ENCODE data around the gene GRIN2D.
"Not testable (repeated sequence)": the region's sequence is repeated elsewhere in the genome, so short reads cannot be mapped to it uniquely, and the experiment has no call there.

Gene GRIN2D

DNA sequence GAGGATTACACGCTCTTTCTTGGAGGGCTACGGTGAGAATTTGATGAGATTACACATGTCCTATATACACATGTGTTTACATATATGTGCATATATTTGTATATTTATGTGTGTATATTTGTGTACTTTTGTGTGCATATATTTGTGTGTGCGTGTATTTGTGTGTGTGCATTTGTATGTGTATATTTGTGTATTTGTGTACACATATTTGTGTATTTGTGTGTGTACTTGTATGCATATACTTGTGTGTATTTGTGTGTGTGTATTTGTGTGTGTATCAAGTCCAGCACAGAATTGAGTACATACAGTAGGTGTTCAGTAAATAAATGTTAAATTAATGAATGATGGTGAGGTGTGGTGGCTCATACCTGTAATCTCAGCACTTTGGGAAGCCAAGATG is 31.6 kb upstream of the GRIN2D start:
- no peak for DNase-seq (ENCODE audit: low read depth)
- Histone ChIP-seq H3K27me3 (replicated peaks; ENCODE audit: control insufficient read depth, insufficient read depth, low read length) (no peaks in the 10 kb centered on the region), H3K4me1 (ENCODE audit: control insufficient read depth, insufficient read depth, low read length) (peaks cover 4% of the 10 kb centered on the region), H3K36me3 (ENCODE audit: control insufficient read depth, insufficient read depth, low read length, severe bottlenecking) (peaks cover 3% of the 10 kb centered on the region), H3K9me3 (ENCODE audit: control insufficient read depth, low read length) (no peaks in the 10 kb centered on the region), H3K9ac (ENCODE audit: low read length) (no peak overlapping the region), H3K4me3 (ENCODE audit: low read length) (no peak overlapping the region)

- peak; percentile 97 for DNase-seq (ENCODE audit: low read depth)
- no peaks in the 10 kb centered on the region for H3K9me3 ChIP-seq (ENCODE audit: control insufficient read depth, low read length)
- H3K4me3 ChIP-seq (ENCODE audit: low read length), result peak overlapping the region; percentile 97
- peak overlapping the region; percentile 99 for H3K9ac ChIP-seq (ENCODE audit: low read length)
- H3K36me3 ChIP-seq (ENCODE audit: control insufficient read depth, insufficient read depth, low read length, severe bottlenecking), result peaks cover 3% of the 10 kb centered on the region
- H3K4me1 ChIP-seq (ENCODE audit: control insufficient read depth, insufficient read depth, low read length), result peaks cover 4% of the 10 kb centered on the region
- no peaks in the 10 kb centered on the region for H3K27me3 ChIP-seq (replicated peaks; ENCODE audit: control insufficient read depth, insufficient read depth, low read length)
Observed at GRCh38 chr19:48362716-48363499, 30.6 kb upstream of the GRIN2D start.

DNA sequence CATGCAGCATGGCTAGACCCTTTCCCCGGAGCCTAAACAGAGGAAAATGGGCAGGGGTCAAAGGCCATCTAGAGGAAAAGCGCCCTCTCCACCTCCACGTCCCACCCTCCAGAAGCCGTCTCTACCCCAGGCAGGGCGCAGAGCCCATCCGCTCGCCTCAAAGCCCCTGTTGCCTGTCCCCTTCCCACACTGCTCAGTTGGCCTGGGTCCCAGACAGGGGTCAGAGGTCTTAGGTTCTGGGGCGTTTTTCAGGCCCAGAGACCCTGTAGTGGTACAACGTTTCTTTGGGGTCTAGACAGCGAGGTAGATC is 30.0 kb upstream of the GRIN2D start:
- Histone ChIP-seq H3K4me1 (ENCODE audit: control insufficient read depth, insufficient read depth, low read length) (peaks cover 4% of the 10 kb centered on the region), H3K4me3 (ENCODE audit: low read length) (peak overlapping the region; percentile 97), H3K9me3 (ENCODE audit: control insufficient read depth, low read length) (no peaks in the 10 kb centered on the region), H3K27me3 (replicated peaks; ENCODE audit: control insufficient read depth, insufficient read depth, low read length) (no peaks in the 10 kb centered on the region), H3K9ac (ENCODE audit: low read length) (peak overlapping the region; percentile 99), H3K36me3 (ENCODE audit: control insufficient read depth, insufficient read depth, low read length, severe bottlenecking) (peaks cover 3% of the 10 kb centered on the region)
- no peak for DNase-seq (ENCODE audit: low read depth)

DNA sequence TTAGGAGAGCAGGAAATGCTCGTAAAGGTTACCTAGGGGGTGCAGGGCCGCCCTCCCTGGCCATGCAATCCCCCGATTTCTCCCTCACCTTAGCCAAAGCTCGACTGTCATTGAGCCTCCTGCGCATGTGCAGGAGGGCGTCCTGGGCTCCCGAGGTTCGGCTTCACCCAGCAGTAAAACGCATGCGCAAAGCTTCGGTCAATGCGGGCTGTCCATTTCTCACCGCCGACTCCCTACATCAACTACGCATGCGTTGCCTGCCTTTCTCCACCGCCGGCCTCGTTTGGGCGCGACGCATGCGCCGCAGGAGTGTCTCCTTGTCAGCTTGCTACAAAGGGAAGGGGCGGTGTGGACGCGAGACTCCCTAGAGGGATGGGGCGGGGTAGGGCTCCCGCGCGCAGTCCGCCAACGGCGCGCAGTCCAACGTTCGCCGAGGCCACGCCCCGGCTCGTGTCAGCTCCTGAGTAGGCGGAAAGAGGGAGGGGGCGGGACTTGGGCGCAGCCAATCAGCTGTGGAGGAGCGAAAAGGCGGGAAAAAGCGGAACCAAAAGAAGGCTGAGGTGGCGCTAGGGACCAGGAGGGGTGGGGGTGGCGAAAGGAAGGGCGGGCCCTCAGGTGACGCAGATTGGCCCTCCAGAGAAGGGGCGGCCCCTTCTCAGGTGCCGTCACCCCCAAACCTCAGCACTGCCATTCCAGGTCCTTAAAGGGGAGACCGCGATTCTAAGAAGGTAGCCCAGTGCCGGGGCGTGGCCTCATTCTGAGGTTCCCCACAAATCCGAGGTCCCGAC is 29.5 kb upstream of the GRIN2D start, which contains the start of the genes SYNGR4 and TMEM143:
Gene SYNGR4, plus strand, starts transcription at position 558 of the 788 bp plus-strand sequence. CDS start 1,476 bp downstream, outside the sequence.
Gene TMEM143, minus strand, starts transcription at position 131 of the 788 bp plus-strand sequence. Its CDS starts 20 bp downstream, at position 111.
- H3K36me3 ChIP-seq (ENCODE audit: control insufficient read depth, insufficient read depth, low read length, severe bottlenecking), result peaks cover 3% of the 10 kb centered on the region
- no peaks in the 10 kb centered on the region for H3K9me3 ChIP-seq (ENCODE audit: control insufficient read depth, low read length)
- DNase-seq (ENCODE audit: low read depth), result peak; percentile 100
- H3K4me1 ChIP-seq (ENCODE audit: control insufficient read depth, insufficient read depth, low read length), result peaks cover 4% of the 10 kb centered on the region
- no peaks in the 10 kb centered on the region for H3K27me3 ChIP-seq (replicated peaks; ENCODE audit: control insufficient read depth, insufficient read depth, low read length)
- H3K9ac ChIP-seq (ENCODE audit: low read length), result peak within 1 kb of the TSS; percentile 99
- peak within 1 kb of the TSS; percentile 97 for H3K4me3 ChIP-seq (ENCODE audit: low read length)

DNA sequence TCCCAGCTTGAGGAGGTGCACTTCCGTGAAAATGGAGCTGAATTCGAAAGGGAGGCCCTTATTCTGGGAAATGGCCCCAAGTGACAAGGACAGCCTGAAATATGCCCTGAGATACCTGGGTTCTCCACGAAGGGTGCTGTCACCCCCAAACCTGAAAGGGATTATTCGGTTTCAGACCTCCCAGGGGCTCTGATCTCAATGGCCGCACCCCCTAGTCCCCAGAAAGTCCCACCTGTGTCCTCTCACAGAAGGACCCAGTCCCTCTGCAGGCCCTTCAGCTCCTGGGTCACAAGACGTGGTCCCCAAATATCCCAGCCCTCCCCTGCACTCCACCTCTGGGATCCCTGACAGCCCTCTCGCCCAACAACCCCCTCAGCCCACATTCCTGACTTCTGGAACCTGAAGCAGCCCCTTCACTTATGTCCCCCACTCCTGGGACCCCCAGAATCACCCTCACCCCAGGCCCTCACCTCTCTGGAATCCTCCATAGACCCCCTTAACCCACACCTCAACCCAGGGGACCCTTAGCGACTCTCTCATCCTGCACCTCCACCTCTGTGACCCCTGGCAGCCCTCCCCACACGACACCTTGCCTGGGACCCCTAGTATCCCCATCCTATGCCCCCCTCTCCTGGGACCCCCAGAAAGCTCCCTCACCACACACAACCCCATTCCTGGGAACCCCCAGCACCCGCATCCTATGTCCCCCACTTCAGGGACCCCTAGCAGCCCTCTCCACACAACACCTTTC is 28.7 kb upstream of the GRIN2D start:
- H3K27me3 ChIP-seq (replicated peaks; ENCODE audit: control insufficient read depth, insufficient read depth, low read length), result no peaks in the 10 kb centered on the region
- no peak for DNase-seq (ENCODE audit: low read depth)
- H3K4me3 ChIP-seq (ENCODE audit: low read length), result peak overlapping the region; percentile 97
- peak overlapping the region; percentile 51 for H3K9ac ChIP-seq (ENCODE audit: low read length)
- H3K9me3 ChIP-seq (ENCODE audit: control insufficient read depth, low read length), result no peaks in the 10 kb centered on the region
- peaks cover 4% of the 10 kb centered on the region for H3K4me1 ChIP-seq (ENCODE audit: control insufficient read depth, insufficient read depth, low read length)
- H3K36me3 ChIP-seq (ENCODE audit: control insufficient read depth, insufficient read depth, low read length, severe bottlenecking), result peaks cover 2% of the 10 kb centered on the region

- no peaks in the 10 kb centered on the region for H3K27me3 ChIP-seq (replicated peaks; ENCODE audit: control insufficient read depth, insufficient read depth, low read length)
- no peaks in the 10 kb centered on the region for H3K36me3 ChIP-seq (ENCODE audit: control insufficient read depth, insufficient read depth, low read length, severe bottlenecking)
- no peak for DNase-seq (ENCODE audit: low read depth)
- H3K4me1 ChIP-seq (ENCODE audit: control insufficient read depth, insufficient read depth, low read length), result peaks cover 4% of the 10 kb centered on the region
- no peak overlapping the region for H3K4me3 ChIP-seq (ENCODE audit: low read length)
- H3K9me3 ChIP-seq (ENCODE audit: control insufficient read depth, low read length), result no peaks in the 10 kb centered on the region
- no peak overlapping the region for H3K9ac ChIP-seq (ENCODE audit: low read length)
Observed at GRCh38 chr19:48365602-48366001, 27.9 kb upstream of the GRIN2D start.

- H3K36me3 ChIP-seq (ENCODE audit: control insufficient read depth, insufficient read depth, low read length, severe bottlenecking), result no peaks in the 10 kb centered on the region
- no peak overlapping the region for H3K9ac ChIP-seq (ENCODE audit: low read length)
- H3K9me3 ChIP-seq (ENCODE audit: control insufficient read depth, low read length), result no peaks in the 10 kb centered on the region
- H3K4me1 ChIP-seq (ENCODE audit: control insufficient read depth, insufficient read depth, low read length), result peaks cover 4% of the 10 kb centered on the region
- no peak overlapping the region for H3K4me3 ChIP-seq (ENCODE audit: low read length)
- no peak for DNase-seq (ENCODE audit: low read depth)
- no peaks in the 10 kb centered on the region for H3K27me3 ChIP-seq (replicated peaks; ENCODE audit: control insufficient read depth, insufficient read depth, low read length)
Observed at GRCh38 chr19:48367855-48368254, 25.6 kb upstream of the GRIN2D start.

GRCh38 chr19:48368936-48369335 is 24.5 kb upstream of the GRIN2D start:
- H3K4me1 ChIP-seq (ENCODE audit: control insufficient read depth, insufficient read depth, low read length), result no peaks in the 10 kb centered on the region
- H3K36me3 ChIP-seq (ENCODE audit: control insufficient read depth, insufficient read depth, low read length, severe bottlenecking), result no peaks in the 10 kb centered on the region
- H3K27me3 ChIP-seq (replicated peaks; ENCODE audit: control insufficient read depth, insufficient read depth, low read length), result no peaks in the 10 kb centered on the region
- DNase-seq (ENCODE audit: low read depth), result no peak
- no peaks in the 10 kb centered on the region for H3K9me3 ChIP-seq (ENCODE audit: control insufficient read depth, low read length)
- H3K4me3 ChIP-seq (ENCODE audit: low read length), result no peak overlapping the region
- no peak overlapping the region for H3K9ac ChIP-seq (ENCODE audit: low read length)

DNA sequence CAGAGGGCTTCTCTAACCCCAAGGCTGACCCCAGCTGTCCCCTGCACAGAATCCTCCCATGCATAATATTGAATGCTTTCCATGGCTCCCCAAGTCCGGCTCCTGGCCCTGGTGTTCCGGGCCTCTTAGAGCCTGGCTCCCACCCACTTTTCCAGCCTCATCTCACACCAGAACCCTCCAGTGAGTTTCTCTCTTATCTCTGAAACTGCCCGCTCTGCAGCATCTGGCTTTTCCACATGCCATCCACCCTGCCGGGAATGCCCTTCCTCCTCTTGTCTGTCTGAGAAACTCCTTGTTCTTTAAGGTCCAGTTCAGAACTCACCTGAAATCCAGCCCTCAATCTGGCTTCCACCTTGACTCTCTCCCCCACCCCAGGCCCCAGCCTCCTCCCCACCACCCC is 22.5 kb upstream of the GRIN2D start:
- no peak overlapping the region for H3K9ac ChIP-seq (ENCODE audit: low read length)
- DNase-seq (ENCODE audit: low read depth), result no peak
- H3K36me3 ChIP-seq (ENCODE audit: control insufficient read depth, insufficient read depth, low read length, severe bottlenecking), result no peaks in the 10 kb centered on the region
- H3K9me3 ChIP-seq (ENCODE audit: control insufficient read depth, low read length), result no peaks in the 10 kb centered on the region
- no peak overlapping the region for H3K4me3 ChIP-seq (ENCODE audit: low read length)
- H3K27me3 ChIP-seq (replicated peaks; ENCODE audit: control insufficient read depth, insufficient read depth, low read length), result no peaks in the 10 kb centered on the region
- no peaks in the 10 kb centered on the region for H3K4me1 ChIP-seq (ENCODE audit: control insufficient read depth, insufficient read depth, low read length)

- DNase-seq (ENCODE audit: low read depth), result no peak
- no peaks in the 10 kb centered on the region for H3K36me3 ChIP-seq (ENCODE audit: control insufficient read depth, insufficient read depth, low read length, severe bottlenecking)
- H3K4me3 ChIP-seq (ENCODE audit: low read length), result no peak overlapping the region
- no peak overlapping the region for H3K9ac ChIP-seq (ENCODE audit: low read length)
- H3K9me3 ChIP-seq (ENCODE audit: control insufficient read depth, low read length), result no peaks in the 10 kb centered on the region
- H3K4me1 ChIP-seq (ENCODE audit: control insufficient read depth, insufficient read depth, low read length), result no peaks in the 10 kb centered on the region
- H3K27me3 ChIP-seq (replicated peaks; ENCODE audit: control insufficient read depth, insufficient read depth, low read length), result no peaks in the 10 kb centered on the region
Observed at GRCh38 chr19:48371367-48371766, 22.1 kb upstream of the GRIN2D start.

DNA sequence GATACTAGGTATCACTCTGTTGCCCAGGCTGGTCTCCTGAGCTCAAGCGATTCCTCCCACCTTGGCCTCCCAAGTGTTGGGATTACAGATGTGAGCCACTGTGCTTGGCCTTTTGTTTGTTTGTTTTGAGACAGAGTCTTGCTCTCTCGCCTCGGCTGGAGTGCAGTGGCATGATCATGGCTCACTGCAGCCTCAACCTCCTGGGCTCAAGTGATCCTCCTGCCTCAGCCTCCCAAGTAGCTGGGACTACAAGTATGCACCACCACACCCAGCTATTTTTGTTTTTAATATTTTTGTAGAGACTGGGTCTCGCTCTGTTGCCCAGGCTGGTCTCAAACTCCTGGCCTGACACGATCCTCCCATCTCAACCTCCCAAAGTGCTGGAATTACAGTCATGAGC is 21.7 kb upstream of the GRIN2D start:
- DNase-seq (ENCODE audit: low read depth); H3K9me3 ChIP-seq (ENCODE audit: control insufficient read depth, low read length); H3K36me3 ChIP-seq (ENCODE audit: control insufficient read depth, insufficient read depth, low read length, severe bottlenecking); H3K9ac ChIP-seq (ENCODE audit: low read length); H3K4me3 ChIP-seq (ENCODE audit: low read length); H3K27me3 ChIP-seq (replicated peaks; ENCODE audit: control insufficient read depth, insufficient read depth, low read length); H3K4me1 ChIP-seq (ENCODE audit: control insufficient read depth, insufficient read depth, low read length): not testable (repeated sequence)

All from adipocyte (in vitro differentiated cells).